K562 (cell line): Measurements from ENCODE around the gene SHB. TPM values are rescaled to one million over a fixed set of nuclear protein-coding genes. Genes with fewer than 3 reads are reported as not detected.

Experiments
- ATAC-seq: fragments of 200-7000 bp; cut with Tn5 transposase; 3 replicates; pipeline ENCODE4 v1.9.1; 2020; ENCODE audit warnings: moderate library complexity
- BruUV-seq: library from RNA; stranded (reverse); fragments of 400-500 nt; replicated peaks from 2 replicates; lab custom pipeline; 2021; lab: Mats Ljungman, UMichigan
- CTCF ChIA-PET: fragments of 300-600 bp; formaldehyde crosslinking; extraction: SDS; loops from one replicate; lab custom pipeline; 2021; ENCODE audit warnings: low intra/inter-chr PET ratio; lab: Yijun Ruan, JAX
- POLR2A ChIA-PET: fragments of 300-600, 350-650 bp; sonication (Branson Sonifier 250); formaldehyde crosslinking; extraction: SDS; loops from one replicate; lab custom pipeline; 2021; ENCODE audit warnings: antibody characterized with exemption, inconsistent platforms; lab: Yijun Ruan, JAX
- DNase-seq, 4 experiments: peaks; one replicate each; pipeline versions ENCODE4 v3.0.0 to v3.0.0-alpha.2; 2011 to 2018; ENCODE audit warnings: low spot score in 3 of 4, mixed read lengths in 3 of 4; ENCODE audit errors: extremely low read depth in 1 of 4
- FAIRE-seq: peaks from 2 replicates; lab custom pipeline; 2011; peaks lifted over from hg19 to GRCh38; lab: Jason Lieb, UNC
- H2AFZ ChIP-seq: 2 replicates; pipeline ENCODE4 v1.6.0; 2011; ENCODE audit warnings: low read depth, low read length, control low read depth, inconsistent platforms
- H3K27ac ChIP-seq: fragments of 200-600 bp; 3 replicates; pipeline ENCODE4 v1.8.0; 2011; ENCODE audit warnings: low read depth, mild to moderate bottlenecking, control low read depth, inconsistent platforms, low read length, moderate library complexity, mixed read lengths; ENCODE audit errors: extremely low read depth
- H3K27me3 ChIP-seq, 2 experiments: fragments of 300-600 bp in 1 of 2; 2 replicates in 1 of 2; 3 replicates in 1 of 2; pipeline versions ENCODE4 v1.6.0 to v1.8.0; 2011; ENCODE audit warnings: inconsistent platforms in 2 of 2, low read length in 2 of 2, mild to moderate bottlenecking in 1 of 2, mixed read lengths in 1 of 2, moderate library complexity in 1 of 2; ENCODE audit not compliant: control insufficient read depth in 2 of 2, insufficient read depth in 2 of 2
- H3K36me3 ChIP-seq: fragments of 300-600 bp; 3 replicates; pipeline ENCODE4 v1.8.0; 2011; ENCODE audit warnings: mild to moderate bottlenecking, low read length, inconsistent platforms; ENCODE audit not compliant: control insufficient read depth, insufficient read depth
- H3K4me1 ChIP-seq, 2 experiments: fragments of 200-600 bp in 1 of 2; replicated peaks in 1 of 2; 2 replicates in 1 of 2; 3 replicates in 1 of 2; pipeline versions ENCODE4 v1.5.1 to v1.8.0; 2011; ENCODE audit warnings: inconsistent platforms in 2 of 2, low read length in 2 of 2, mild to moderate bottlenecking in 1 of 2, mixed read lengths in 1 of 2, moderate library complexity in 1 of 2; ENCODE audit not compliant: control insufficient read depth in 2 of 2, insufficient read depth in 2 of 2
- H3K4me2 ChIP-seq: 2 replicates; pipeline ENCODE4 v1.6.1; 2011; ENCODE audit warnings: low read length, control low read depth, inconsistent platforms, mixed read lengths; ENCODE audit not compliant: insufficient read depth
- H3K4me3 ChIP-seq: fragments of 200-600 bp; sonication (generic), shearing (Covaris generic); 2 replicates; pipeline ENCODE4 v1.5.1; 2016; ENCODE audit warnings: control low read depth, inconsistent platforms
- H3K79me2 ChIP-seq: fragments of 200-600 bp; 3 replicates; pipeline ENCODE4 v1.8.0; 2011; ENCODE audit warnings: low read length, inconsistent platforms; ENCODE audit not compliant: control insufficient read depth, insufficient read depth
- H3K9ac ChIP-seq, 2 experiments: 2 replicates each; pipeline versions ENCODE4 v1.6.0 to v1.6.1; 2011; ENCODE audit warnings: low read depth in 2 of 2, low read length in 2 of 2, control low read depth in 1 of 2, inconsistent platforms in 1 of 2, mild to moderate bottlenecking in 1 of 2, mixed read lengths in 1 of 2; ENCODE audit not compliant: insufficient read depth in 1 of 2
- H3K9me1 ChIP-seq: one replicate; pipeline ENCODE4 v1.6.0; 2011; ENCODE audit warnings: inconsistent platforms, mild to moderate bottlenecking, low read length, moderate library complexity; ENCODE audit not compliant: control insufficient read depth, insufficient read depth
- H3K9me3 ChIP-seq: replicated peaks from 2 replicates; pipeline ENCODE4 v1.5.1; 2011; ENCODE audit warnings: low read depth, low read length, inconsistent platforms; ENCODE audit not compliant: control insufficient read depth, insufficient read depth
- H4K20me1 ChIP-seq: replicated peaks from 2 replicates; pipeline ENCODE4 v1.6.1; 2011; ENCODE audit warnings: low read length, inconsistent platforms, mixed read lengths; ENCODE audit not compliant: control insufficient read depth, insufficient read depth
- CBFA2T3 ChIP-seq: fragments of 450-650 bp; IDR thresholded peaks from 2 replicates; pipeline ENCODE4 v1.6.1; 2017
- HDGF ChIP-seq: fragments of 450-650 bp; IDR thresholded peaks from 2 replicates; pipeline ENCODE4 v1.6.1; 2016
- LEF1 ChIP-seq: fragments of 450-650 bp; IDR thresholded peaks from 2 replicates; pipeline ENCODE4 v1.6.1; 2016; ENCODE audit warnings: mild to moderate bottlenecking
- NFE2 ChIP-seq: IDR thresholded peaks from 2 replicates; pipeline ENCODE4 v1.6.1; 2014; ENCODE audit warnings: antibody characterized with exemption, low read depth
- NR2C2 ChIP-seq, 2 experiments: fragments of 200-800 bp in 1 of 2; sonication (Bioruptor generic) in 1 of 2; sonication (generic) in 1 of 2; formaldehyde crosslinking in 1 of 2; IDR thresholded peaks; 2 replicates each; pipeline versions ENCODE4 v1.6.1 to v1.8.0; 2016 to 2022; ENCODE audit warnings: mild to moderate bottlenecking in 1 of 2, missing compliant biosample characterization in 1 of 2, missing genetic modification characterization in 1 of 2, missing genetic modification reagents in 1 of 2
- NR3C1 ChIP-seq: sonication (generic); formaldehyde crosslinking; IDR thresholded peaks from 2 replicates; pipeline ENCODE4 v1.8.1; 2022; ENCODE audit warnings: missing genetic modification reagents
- SMARCE1 ChIP-seq: fragments of 450-650 bp; IDR thresholded peaks from 2 replicates; pipeline ENCODE4 v1.7.1; 2016; ENCODE audit warnings: mild to moderate bottlenecking
- TCF3 ChIP-seq: sonication (generic); formaldehyde crosslinking; IDR thresholded peaks from 2 replicates; pipeline ENCODE4 v1.4.0; 2020; ENCODE audit warnings: mild to moderate bottlenecking, missing genetic modification reagents
- TRIM24 ChIP-seq, 2 experiments: fragments of 450-650 bp; IDR thresholded peaks; 2 replicates each; pipeline ENCODE4 v1.6.1; 2016
- YBX1 ChIP-seq: fragments of 450-650 bp; IDR thresholded peaks from 2 replicates; pipeline ENCODE4 v1.7.1; 2016; ENCODE audit warnings: mild to moderate bottlenecking
- ZKSCAN1 ChIP-seq: fragments of 150-350 bp; IDR thresholded peaks from 2 replicates; pipeline ENCODE4 v1.6.1; 2016; ENCODE audit warnings: low read depth, low read length
- ZNF140 ChIP-seq: fragments of 250-450 bp; sonication (Bioruptor Pico); IDR thresholded peaks from 2 replicates; pipeline ENCODE4 v1.8.0; 2021; ENCODE audit warnings: moderate library complexity, mild to moderate bottlenecking, inconsistent platforms
- WGBS: fragments of 100-300 bp; shearing (Covaris generic); methylation state at CpG from one replicate; pipeline ENCODE4 v1.1.6; 2016; ENCODE audit warnings: low coverage, mixed read lengths; ENCODE audit not compliant: insufficient coverage; ENCODE audit errors: missing lambda C conversion rate; 5-methylcytosine and 5-hydroxymethylcytosine counted together
- in situ Hi-C: fragments of 300-500 bp; cut with MboI; formaldehyde crosslinking; loops from 4 replicates; pipeline ENCODE4 v1.15.0; 2018; ENCODE audit warnings: inconsistent platforms, mixed read lengths
- intact Hi-C: fragments of 100-400 bp; cut with micrococcal nuclease; formaldehyde crosslinking; loops from 2 replicates; pipeline ENCODE4 v1.14.2; 2022
- polyA plus RNA-seq, 8 experiments: library from polyadenylated mRNA; depleted of rRNA in 4 of 8; stranded (reverse) in 5 of 8; unstranded in 3 of 8; fragments of >200 nt; fragmentation: Nextera tagmentation in 2 of 8; fragmentation: Illumina TruSeq in 1 of 8; extraction: Ambion mirVana in 2 of 8; extraction: Trizol in 1 of 8; gene quantifications; 2 replicates each; pipeline versions ENCODE4 v1.2.1 to v1.2.3, GENCODE V29; 2011 to 2014; ENCODE audit warnings: inconsistent platforms in 1 of 8, missing spikeins in 1 of 8
- total RNA-seq, 7 experiments: library from RNA; depleted of rRNA in 6 of 7; stranded (reverse); fragments of >200 nt in 6 of 7; fragmentation: Illumina TruSeq in 2 of 7; extraction: Trizol in 2 of 7; gene quantifications; 2 replicates each; pipeline versions ENCODE4 v1.2.1 to v1.2.3, GENCODE V29; 2011 to 2021; ENCODE audit warnings: low replicate concordance in 1 of 7
- TF ChIP-seq, protein P1 (sequence below): fragments of 450-650 bp; IDR thresholded peaks from 2 replicates; pipeline ENCODE4 v1.6.1; 2016; ENCODE audit warnings: antibody characterized with exemption
- TF ChIP-seq, protein P2 (sequence below): fragments of 200-800 bp; sonication (Bioruptor generic); IDR thresholded peaks from 2 replicates; pipeline ENCODE4 v1.6.1; 2017; ENCODE audit warnings: missing genetic modification characterization, missing compliant biosample characterization
- TF ChIP-seq, protein P3 (sequence below): fragments of 450-650 bp; IDR thresholded peaks from 2 replicates; pipeline ENCODE4 v1.6.1; 2016; ENCODE audit warnings: missing biosample characterization, missing genetic modification characterization
- TF ChIP-seq, protein P4 (sequence below): fragments of 450-650 bp; conservative IDR thresholded peaks from 2 replicates; pipeline ENCODE4 v1.6.1; 2016; ENCODE audit warnings: missing genetic modification characterization, low read depth, mild to moderate bottlenecking, missing compliant biosample characterization, moderate library complexity

The SHB gene
- total and polyA plus RNA-seq, 9 of the 15 experiments (the other 6 are each of a cell fraction or from before 2014, with no cell fraction given), result 0.78 to 16.0 (median 5.3) TPM

DNA sequence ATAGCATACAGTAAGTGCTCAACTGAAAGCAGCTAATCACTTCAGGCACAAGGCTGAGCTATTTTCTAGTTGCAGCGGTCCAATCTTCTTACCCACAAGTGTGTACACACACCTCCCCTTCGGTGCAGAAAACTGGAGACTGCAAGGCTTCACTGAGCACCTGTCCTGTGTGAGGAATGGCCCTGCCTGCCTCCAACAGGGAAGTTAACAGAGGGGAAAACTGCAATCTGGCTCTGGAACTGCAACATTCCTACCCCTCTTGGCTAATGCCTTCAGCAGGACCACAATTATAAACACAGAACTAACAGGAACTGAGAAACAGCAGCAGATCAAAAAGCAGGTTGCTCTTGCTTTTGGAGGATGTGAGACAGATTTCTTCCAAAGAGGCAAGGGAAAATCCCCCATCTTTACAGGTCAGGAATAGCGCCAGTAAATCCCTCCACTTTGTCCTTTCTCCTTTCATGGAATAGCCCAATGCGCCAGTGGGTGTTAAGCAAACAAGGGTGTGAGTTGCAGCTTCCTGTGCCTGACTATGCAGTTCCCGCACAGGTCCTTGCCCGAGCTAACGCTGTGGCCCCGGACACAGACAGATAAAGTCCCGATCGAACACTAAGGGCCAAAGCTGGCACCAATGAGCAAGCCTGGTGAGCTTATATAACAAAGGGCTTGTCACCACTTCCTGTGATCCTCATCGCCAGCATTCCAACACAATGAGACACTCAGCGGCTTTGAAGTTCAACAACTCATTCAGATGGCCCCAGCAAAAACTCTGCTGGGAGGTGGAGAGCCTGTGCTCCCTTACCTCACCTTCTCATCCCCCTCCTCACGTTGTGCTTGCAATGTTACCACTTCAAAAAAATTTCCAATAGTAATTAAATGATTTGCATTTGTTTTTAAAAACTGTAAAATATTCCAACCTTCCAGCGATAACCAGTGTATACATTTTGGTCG lies 21.5 kb downstream of the SHB start:
- H3K9me3 ChIP-seq, result no peaks in the 10 kb centered on the region
- no peaks in the 10 kb centered on the region for H3K27me3 ChIP-seq
- H3K27ac ChIP-seq, result peak overlapping the region; percentile 63
- H3K4me2 ChIP-seq, result peak overlapping the region; percentile 61
- peak overlapping the region; percentile 48 for H2AFZ ChIP-seq
- no peaks in the 10 kb centered on the region for H4K20me1 ChIP-seq
- 20% methylated on average over 15 of the region's 15 CpGs for WGBS
- intact Hi-C loops (loop anchor here (2.0 to 5.0 kb wide), 3 partner anchors 15 to 200 kb away; no protein-coding TSS in a partner anchor), in situ Hi-C loops (no loop called here)
- ChIA-PET POLR2A (interaction anchor here (1.3 to 2.4 kb wide), 5 partner anchors 8 to 19 kb away, joined by 3 to 10 read pairs (median 4); no protein-coding TSS in a partner anchor), CTCF (no interaction called here)
- no peaks in the 10 kb centered on the region for H3K36me3 ChIP-seq
- ATAC-seq, result peak; percentile 77
- peak; percentile 87 for FAIRE-seq
- H3K9me1 ChIP-seq, result no peaks in the 10 kb centered on the region
- peaks cover 29 to 30% of the 10 kb centered on the region in 2 experiments for H3K4me1 ChIP-seq
- BruUV-seq, result no TSS peak
- H3K4me3 ChIP-seq, result no peak overlapping the region
- peak overlapping the region; percentile 9 to 49; a peak in 3 of 4 replicates for H3K9ac ChIP-seq
- peaks cover 36% of the 10 kb centered on the region for H3K79me2 ChIP-seq
- DNase-seq, result peak; percentile 58 to 73 (median 66)
- TF ChIP-seq CBFA2T3 (peak; percentile 58), NR2C2 (CRISPR knock-in tag; IDR thresholded peaks at IDR 0.05) (no peak), NR2C2 (tag; IDR thresholded peaks at IDR 0.05) (peak; percentile 47), HDGF (no peak), LEF1 (peak; percentile 73; the same call in 1 of the 2 replicates), SMARCE1 (peak; percentile 69; the same call in 1 of the 2 replicates), NFE2 (peak; percentile 56; the same call in 1 of the 2 replicates), ZKSCAN1 (no peak), YBX1 (no peak), TRIM24 (IDR thresholded peaks at IDR 0.05) (0 out of 4 replicates have a peak, but pooled peaks of 1 of the 2 experiments have one; percentile 16), ZNF140 (CRISPR knock-in tag) (no peak), NR3C1 (CRISPR knock-in tag) (no peak), TCF3 (peak; percentile 29)
- TF ChIP-seq, protein P1, sequence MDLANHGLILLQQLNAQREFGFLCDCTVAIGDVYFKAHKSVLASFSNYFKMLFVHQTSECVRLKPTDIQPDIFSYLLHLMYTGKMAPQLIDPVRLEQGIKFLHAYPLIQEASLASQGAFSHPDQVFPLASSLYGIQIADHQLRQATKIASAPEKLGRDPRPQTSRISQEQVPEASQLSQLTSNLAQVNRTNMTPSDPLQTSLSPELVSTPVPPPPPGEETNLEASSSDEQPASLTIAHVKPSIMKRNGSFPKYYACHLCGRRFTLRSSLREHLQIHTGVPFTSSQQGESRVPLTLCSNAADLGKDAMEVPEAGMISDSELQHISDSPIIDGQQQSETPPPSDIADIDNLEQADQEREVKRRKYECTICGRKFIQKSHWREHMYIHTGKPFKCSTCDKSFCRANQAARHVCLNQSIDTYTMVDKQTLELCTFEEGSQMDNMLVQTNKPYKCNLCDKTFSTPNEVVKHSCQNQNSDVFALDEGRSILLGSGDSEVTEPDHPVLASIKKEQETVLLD, result peak; percentile 66; the same call in 1 of the 2 replicates
- TF ChIP-seq, protein P2, sequence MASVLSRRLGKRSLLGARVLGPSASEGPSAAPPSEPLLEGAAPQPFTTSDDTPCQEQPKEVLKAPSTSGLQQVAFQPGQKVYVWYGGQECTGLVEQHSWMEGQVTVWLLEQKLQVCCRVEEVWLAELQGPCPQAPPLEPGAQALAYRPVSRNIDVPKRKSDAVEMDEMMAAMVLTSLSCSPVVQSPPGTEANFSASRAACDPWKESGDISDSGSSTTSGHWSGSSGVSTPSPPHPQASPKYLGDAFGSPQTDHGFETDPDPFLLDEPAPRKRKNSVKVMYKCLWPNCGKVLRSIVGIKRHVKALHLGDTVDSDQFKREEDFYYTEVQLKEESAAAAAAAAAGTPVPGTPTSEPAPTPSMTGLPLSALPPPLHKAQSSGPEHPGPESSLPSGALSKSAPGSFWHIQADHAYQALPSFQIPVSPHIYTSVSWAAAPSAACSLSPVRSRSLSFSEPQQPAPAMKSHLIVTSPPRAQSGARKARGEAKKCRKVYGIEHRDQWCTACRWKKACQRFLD, result no peak
- TF ChIP-seq, protein P3, sequence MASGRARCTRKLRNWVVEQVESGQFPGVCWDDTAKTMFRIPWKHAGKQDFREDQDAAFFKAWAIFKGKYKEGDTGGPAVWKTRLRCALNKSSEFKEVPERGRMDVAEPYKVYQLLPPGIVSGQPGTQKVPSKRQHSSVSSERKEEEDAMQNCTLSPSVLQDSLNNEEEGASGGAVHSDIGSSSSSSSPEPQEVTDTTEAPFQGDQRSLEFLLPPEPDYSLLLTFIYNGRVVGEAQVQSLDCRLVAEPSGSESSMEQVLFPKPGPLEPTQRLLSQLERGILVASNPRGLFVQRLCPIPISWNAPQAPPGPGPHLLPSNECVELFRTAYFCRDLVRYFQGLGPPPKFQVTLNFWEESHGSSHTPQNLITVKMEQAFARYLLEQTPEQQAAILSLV (tag), result no peak
- TF ChIP-seq, protein P4, sequence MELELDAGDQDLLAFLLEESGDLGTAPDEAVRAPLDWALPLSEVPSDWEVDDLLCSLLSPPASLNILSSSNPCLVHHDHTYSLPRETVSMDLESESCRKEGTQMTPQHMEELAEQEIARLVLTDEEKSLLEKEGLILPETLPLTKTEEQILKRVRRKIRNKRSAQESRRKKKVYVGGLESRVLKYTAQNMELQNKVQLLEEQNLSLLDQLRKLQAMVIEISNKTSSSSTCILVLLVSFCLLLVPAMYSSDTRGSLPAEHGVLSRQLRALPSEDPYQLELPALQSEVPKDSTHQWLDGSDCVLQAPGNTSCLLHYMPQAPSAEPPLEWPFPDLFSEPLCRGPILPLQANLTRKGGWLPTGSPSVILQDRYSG (tag), result 0 out of 2 replicates have a peak, but pooled peaks have one; percentile 49
